HepG2 (cell line): Measurements from ENCODE around the gene ASIC2. TPM values are rescaled to one million over a fixed set of nuclear protein-coding genes. Genes with fewer than 3 reads are reported as not detected.

Experiments used
- ATAC-seq: fragments of 200-7000 bp; cut with Tn5 transposase; 3 replicates; pipeline ENCODE4 v1.9.1; 2020; ENCODE audit warnings: mild to moderate bottlenecking, moderate library complexity
- BruUV-seq: library from RNA; stranded (reverse); fragments of 400-500 nt; replicated peaks from 2 replicates; lab custom pipeline; 2021; lab: Mats Ljungman, UMichigan
- CTCF ChIA-PET: fragments of 300-600 bp; formaldehyde crosslinking; extraction: SDS; loops from one replicate; lab custom pipeline; 2021; ENCODE audit warnings: low total read pairs, inconsistent platforms, low intra/inter-chr PET ratio; lab: Yijun Ruan, JAX
- POLR2A ChIA-PET: fragments of 350-600 bp; sonication (Branson Sonifier 250); formaldehyde crosslinking; loops from one replicate; lab custom pipeline; 2020; ENCODE audit warnings: antibody characterized with exemption, inconsistent platforms; lab: Yijun Ruan, JAX
- DNase-seq: peaks from one replicate; pipeline ENCODE4 v3.0.0-alpha.2; 2015; ENCODE audit warnings: low spot score
- FAIRE-seq: peaks from 3 replicates; lab custom pipeline; 2011; peaks lifted over from hg19 to GRCh38; lab: Jason Lieb, UNC
- H2AFZ ChIP-seq: one replicate; pipeline ENCODE4 v1.6.1; 2011; ENCODE audit warnings: low read length, inconsistent platforms
- H3K27ac ChIP-seq: fragments of 300-600 bp; 3 replicates; pipeline ENCODE4 v1.8.0; 2011; ENCODE audit warnings: mixed run types, mild to moderate bottlenecking, mixed read lengths, low read length, inconsistent platforms; ENCODE audit not compliant: insufficient read depth; ENCODE audit errors: extremely low read length
- H3K27me3 ChIP-seq, 2 experiments: fragments of 200-600 bp in 1 of 2; 2 replicates in 1 of 2; 3 replicates in 1 of 2; pipeline versions ENCODE4 v1.6.0 to v1.8.0; 2011; ENCODE audit warnings: low read length in 2 of 2, mild to moderate bottlenecking in 2 of 2, moderate library complexity in 2 of 2, inconsistent platforms in 1 of 2; ENCODE audit not compliant: insufficient read depth in 2 of 2, control insufficient read depth in 1 of 2
- H3K36me3 ChIP-seq, 2 experiments: fragments of 200-600 bp in 1 of 2; replicated peaks in 1 of 2; 2 replicates in 1 of 2; 3 replicates in 1 of 2; pipeline versions ENCODE4 v1.5.1 to v1.8.0; 2011; ENCODE audit warnings: low read length in 2 of 2, inconsistent platforms in 1 of 2; ENCODE audit not compliant: insufficient read depth in 2 of 2, control insufficient read depth in 1 of 2
- H3K4me1 ChIP-seq: 2 replicates; pipeline ENCODE4 v1.5.1; 2012; ENCODE audit warnings: low read length, inconsistent platforms; ENCODE audit not compliant: insufficient read depth
- H3K4me2 ChIP-seq: 2 replicates; pipeline ENCODE4 v1.6.0; 2011; ENCODE audit warnings: low read depth, low read length, inconsistent platforms
- H3K4me3 ChIP-seq, 3 experiments: fragments of 200-600 bp in 1 of 3; sonication (generic), shearing (Covaris generic) in 1 of 3; replicated peaks in 1 of 3; 2 replicates each; pipeline ENCODE4 v1.5.1; 2011 to 2016; ENCODE audit warnings: low read length in 3 of 3, inconsistent platforms in 2 of 3, low read depth in 2 of 3, mild to moderate bottlenecking in 2 of 3, control low read depth in 1 of 3, mixed read lengths in 1 of 3; ENCODE audit not compliant: insufficient read depth in 1 of 3
- H3K79me2 ChIP-seq: one replicate; pipeline ENCODE4 v1.6.1; 2011; ENCODE audit warnings: low read length, inconsistent platforms; ENCODE audit not compliant: insufficient read depth
- H3K9ac ChIP-seq: 2 replicates; pipeline ENCODE4 v1.6.0; 2011; ENCODE audit warnings: mild to moderate bottlenecking, low read depth, low read length, inconsistent platforms; ENCODE audit not compliant: insufficient read depth
- H3K9me3 ChIP-seq: 2 replicates; pipeline ENCODE4 v1.5.1; 2012; ENCODE audit warnings: mild to moderate bottlenecking, low read length
- H4K20me1 ChIP-seq: 2 replicates; pipeline ENCODE4 v1.6.0; 2011; ENCODE audit warnings: inconsistent platforms, mild to moderate bottlenecking, low read length, moderate library complexity; ENCODE audit not compliant: insufficient read depth
- GTF3A ChIP-seq: sonication (generic); formaldehyde crosslinking; conservative IDR thresholded peaks from 2 replicates; pipeline ENCODE4 v1.4.0; 2020; ENCODE audit warnings: mild to moderate bottlenecking, missing genetic modification reagents
- HNRNPL ChIP-seq: fragments of 200-400 bp; formaldehyde crosslinking; IDR thresholded peaks from 2 replicates; pipeline ENCODE4 v1.6.1; 2017; ENCODE audit warnings: mild to moderate bottlenecking, low read depth, low read length
- MAX ChIP-seq: IDR thresholded peaks from 2 replicates; pipeline ENCODE4 v1.6.1; 2012; ENCODE audit warnings: inconsistent platforms
- THAP8 ChIP-seq: sonication (generic); formaldehyde crosslinking; IDR thresholded peaks from 2 replicates; pipeline ENCODE4 v1.5.1; 2020; ENCODE audit warnings: missing genetic modification reagents, mild to moderate bottlenecking, borderline replicate concordance
- ZBTB49 ChIP-seq: sonication (generic); formaldehyde crosslinking; IDR thresholded peaks from 2 replicates; pipeline ENCODE4 v1.4.0; 2020; ENCODE audit warnings: missing genetic modification reagents, borderline replicate concordance
- ZKSCAN5 ChIP-seq: sonication (generic); formaldehyde crosslinking; IDR thresholded peaks from 2 replicates; pipeline ENCODE4 v1.5.1; 2020; ENCODE audit warnings: mild to moderate bottlenecking, missing genetic modification reagents
- ZNF101 ChIP-seq: sonication (generic); formaldehyde crosslinking; IDR thresholded peaks from 2 replicates; pipeline ENCODE4 v1.4.0; 2020; ENCODE audit warnings: mild to moderate bottlenecking, low read depth, missing genetic modification reagents, borderline replicate concordance
- ZNF280B ChIP-seq: sonication (generic); formaldehyde crosslinking; IDR thresholded peaks from 2 replicates; pipeline ENCODE4 v1.5.0; 2020; ENCODE audit warnings: missing genetic modification reagents, mild to moderate bottlenecking, borderline replicate concordance
- ZNF460 ChIP-seq: sonication (generic); formaldehyde crosslinking; IDR thresholded peaks from 2 replicates; pipeline ENCODE4 v1.5.1; 2020; ENCODE audit warnings: missing genetic modification reagents, mild to moderate bottlenecking, borderline replicate concordance
- ZNF670 ChIP-seq: sonication (generic); formaldehyde crosslinking; IDR thresholded peaks from 2 replicates; pipeline ENCODE4 v1.8.0; 2022; ENCODE audit warnings: mild to moderate bottlenecking, missing genetic modification reagents, borderline replicate concordance
- ZNF850 ChIP-seq: sonication (generic); formaldehyde crosslinking; conservative IDR thresholded peaks from 2 replicates; pipeline ENCODE4 v1.9.0; 2021; ENCODE audit warnings: mild to moderate bottlenecking, missing genetic modification reagents
- WGBS: methylation state at CpG from one replicate; pipeline ENCODE4 v1.1.6; 2017; ENCODE audit warnings: low lambda C conversion rate; 5-methylcytosine and 5-hydroxymethylcytosine counted together
- in situ Hi-C: cut with HindIII; loops from 2 replicates; pipeline ENCODE4 v1.10.0; 2017; ENCODE audit warnings: low pct_unique_long_range_greater_than_20kb; ENCODE audit not compliant: extremely low pct_ligation_motif_present
- intact Hi-C: fragments of 100-400 bp; cut with micrococcal nuclease; formaldehyde crosslinking; loops from one replicate; pipeline ENCODE4 v1.10.0; 2022; ENCODE audit not compliant: unreplicated experiment
- polyA plus RNA-seq, 8 experiments: library from polyadenylated mRNA; depleted of rRNA in 3 of 8; stranded (reverse) in 7 of 8; unstranded in 1 of 8; fragments of >200 nt; fragmentation: Illumina TruSeq in 4 of 8; extraction: Trizol in 4 of 8; gene quantifications; 2 replicates each; pipeline versions ENCODE4 v1.2.1 to v1.2.3, GENCODE V29; 2011 to 2016; ENCODE audit warnings: low read depth in 4 of 8, missing spikeins in 1 of 8, mixed read lengths in 1 of 8; ENCODE audit not compliant: insufficient read depth in 1 of 8
- total RNA-seq, 5 experiments: library from RNA; depleted of rRNA; stranded (reverse); fragments of >200 nt; fragmentation: Illumina TruSeq; extraction: Trizol; gene quantifications; 2 replicates each; pipeline ENCODE4 v1.2.3, GENCODE V29; 2016; ENCODE audit warnings: low read depth in 1 of 5

ASIC2 gene
- total and polyA plus RNA-seq, 2 of the 13 experiments (the other 11 are each of a cell fraction or from before 2014, with no cell fraction given): not detected

- no peaks in the 10 kb centered on the region for H3K79me2 ChIP-seq
- H3K4me1 ChIP-seq: no peaks in the 10 kb centered on the region
- POLR2A ChIA-PET: no interaction called here
- no peak overlapping the region for H3K4me3 ChIP-seq
- no peak overlapping the region for H3K9ac ChIP-seq
- ATAC-seq: no peak
- no peak overlapping the region for H2AFZ ChIP-seq
- H4K20me1 ChIP-seq: no peaks in the 10 kb centered on the region
- BruUV-seq: no TSS peak
- intact Hi-C loops: no loop called here
- H3K27me3 ChIP-seq: no peaks in the 10 kb centered on the region
- 0% methylated on average over 2 of the region's 3 CpGs for WGBS
- no peaks in the 10 kb centered on the region for H3K9me3 ChIP-seq
- DNase-seq: no peak
- no peak for FAIRE-seq
- no peak overlapping the region for H3K4me2 ChIP-seq
- H3K36me3 ChIP-seq: no peaks in the 10 kb centered on the region
- H3K27ac ChIP-seq: no peak overlapping the region
- CTCF ChIA-PET: no interaction called here
- TF ChIP-seq ZNF670 (no peak), THAP8 (CRISPR knock-in tag) (no peak), ZNF280B (CRISPR knock-in tag) (no peak), MAX (no peak), ZNF850 (CRISPR knock-in tag) (no peak), HNRNPL (no peak), GTF3A (CRISPR knock-in tag) (no peak), ZNF460 (no peak), ZNF101 (CRISPR knock-in tag) (no peak), ZBTB49 (CRISPR knock-in tag) (no peak), ZKSCAN5 (CRISPR knock-in tag) (no peak)
- TF ChIP-seq, all 625 proteins: peak for 0
- in situ Hi-C loops: no loop called here
Observed at GRCh38 chr17:33204156-33204555, 88.9 kb downstream of the ASIC2 start.
